Mononuclear cell (primary cell): Measurements from ENCODE around the gene KCNV2. TPM values are rescaled to one million over a fixed set of nuclear protein-coding genes. Genes with fewer than 3 reads are reported as not detected.

ENCODE experiments used
- H3K27me3 ChIP-seq: 2 replicates; pipeline ENCODE4 v1.6.0; 2011; ENCODE audit warnings: low read length, control low read depth; ENCODE audit not compliant: insufficient read depth
- H3K4me1 ChIP-seq: 2 replicates; pipeline ENCODE4 v1.5.1; 2011; ENCODE audit warnings: mild to moderate bottlenecking, low read length, control low read depth; ENCODE audit not compliant: insufficient read depth
- H3K4me3 ChIP-seq: 2 replicates; pipeline ENCODE4 v1.5.1; 2011; ENCODE audit warnings: mild to moderate bottlenecking, low read length, moderate library complexity
- H3K9me3 ChIP-seq: 2 replicates; pipeline ENCODE4 v1.5.1; 2011; ENCODE audit warnings: low read depth, mild to moderate bottlenecking, control low read depth, low read length
- total RNA-seq: library from RNA; depleted of rRNA; stranded (reverse); fragments of >200 nt; gene quantifications from one replicate; pipeline ENCODE4 v1.2.3, GENCODE V29; 2012

Gene KCNV2
- total RNA-seq = not detected

- no peaks in the 10 kb centered on the region for H3K27me3 ChIP-seq
- H3K4me1 ChIP-seq = no peaks in the 10 kb centered on the region
- no peaks in the 10 kb centered on the region for H3K9me3 ChIP-seq
- H3K4me3 ChIP-seq = no peak within 1 kb of the TSS
Observed at GRCh38 chr9:2717385-2717784, at the start of gene KCNV2. KCNV2 (plus strand) TSS chr9:2717510; CDS start chr9:2717740, 230 bp downstream.

- Histone ChIP-seq H3K4me3 (no peak overlapping the region), H3K9me3 (no peaks in the 10 kb centered on the region), H3K4me1 (no peaks in the 10 kb centered on the region), H3K27me3 (no peaks in the 10 kb centered on the region)
Observed at GRCh38 chr9:2673161-2673560, 44.1 kb upstream of the KCNV2 start.

DNA sequence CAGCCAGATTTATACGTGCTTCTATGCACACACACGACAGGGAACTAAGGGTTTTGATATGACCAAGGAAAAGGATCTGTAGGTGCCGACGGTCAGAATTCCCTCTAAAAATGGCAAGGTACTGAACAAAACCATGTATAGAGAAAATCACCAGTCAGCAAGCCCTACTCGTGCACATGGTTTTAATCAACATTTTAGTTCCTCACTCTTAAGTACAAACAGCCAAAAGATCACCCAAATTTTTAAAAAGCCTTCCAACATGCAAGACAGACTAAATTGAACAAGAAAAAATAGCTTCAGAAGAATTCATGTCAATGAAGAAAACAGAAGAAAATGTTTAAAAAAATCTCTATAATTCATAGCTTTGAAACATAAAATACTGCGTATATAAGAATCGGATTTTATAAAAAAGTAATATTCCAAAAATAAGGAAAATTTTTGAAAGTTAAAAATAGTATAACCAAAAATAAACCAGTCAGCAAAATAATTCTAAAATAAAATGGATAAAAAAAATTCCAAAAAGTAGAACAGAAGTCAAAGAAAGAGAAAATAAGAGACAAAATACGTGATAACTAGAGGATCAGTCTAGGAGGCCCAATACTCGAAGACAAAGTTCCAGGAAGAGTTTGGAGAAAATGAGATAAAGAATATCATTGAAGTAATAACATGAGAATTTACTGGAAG is 43.0 kb upstream of the KCNV2 start:
- Histone ChIP-seq H3K9me3 (no peaks in the 10 kb centered on the region), H3K27me3 (no peaks in the 10 kb centered on the region), H3K4me3 (no peak overlapping the region), H3K4me1 (no peaks in the 10 kb centered on the region)

- H3K9me3 ChIP-seq = no peaks in the 10 kb centered on the region
- no peaks in the 10 kb centered on the region for H3K4me1 ChIP-seq
- H3K27me3 ChIP-seq = no peaks in the 10 kb centered on the region
- H3K4me3 ChIP-seq = no peak overlapping the region
Observed at GRCh38 chr9:2675834-2676233, 41.5 kb upstream of the KCNV2 start.

DNA sequence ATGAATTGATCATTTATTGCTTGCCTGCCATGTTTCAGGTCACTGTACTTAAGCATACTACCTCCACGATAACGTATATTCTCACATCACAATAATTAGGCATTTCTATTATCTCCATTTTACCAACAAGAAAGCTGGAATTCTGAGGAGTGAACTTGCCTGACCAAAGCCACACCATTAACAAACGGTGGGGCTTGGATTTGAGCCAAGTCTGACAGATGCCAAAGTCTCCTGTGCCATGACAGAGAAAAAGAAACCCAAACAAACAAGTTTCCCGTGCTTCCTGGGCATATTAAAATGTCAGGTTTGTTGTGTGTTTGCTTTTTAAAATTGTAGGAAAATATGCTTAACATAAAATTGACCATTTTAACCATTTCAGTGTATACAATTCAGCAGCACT is 40.8 kb upstream of the KCNV2 start:
- no peaks in the 10 kb centered on the region for H3K27me3 ChIP-seq
- H3K9me3 ChIP-seq = no peaks in the 10 kb centered on the region
- no peak overlapping the region for H3K4me3 ChIP-seq
- no peaks in the 10 kb centered on the region for H3K4me1 ChIP-seq

GRCh38 chr9:2677915-2678889 is 39.1 kb upstream of the KCNV2 start:
- no peaks in the 10 kb centered on the region for H3K9me3 ChIP-seq
- no peaks in the 10 kb centered on the region for H3K4me1 ChIP-seq
- no peak overlapping the region for H3K4me3 ChIP-seq
- H3K27me3 ChIP-seq = no peaks in the 10 kb centered on the region

DNA sequence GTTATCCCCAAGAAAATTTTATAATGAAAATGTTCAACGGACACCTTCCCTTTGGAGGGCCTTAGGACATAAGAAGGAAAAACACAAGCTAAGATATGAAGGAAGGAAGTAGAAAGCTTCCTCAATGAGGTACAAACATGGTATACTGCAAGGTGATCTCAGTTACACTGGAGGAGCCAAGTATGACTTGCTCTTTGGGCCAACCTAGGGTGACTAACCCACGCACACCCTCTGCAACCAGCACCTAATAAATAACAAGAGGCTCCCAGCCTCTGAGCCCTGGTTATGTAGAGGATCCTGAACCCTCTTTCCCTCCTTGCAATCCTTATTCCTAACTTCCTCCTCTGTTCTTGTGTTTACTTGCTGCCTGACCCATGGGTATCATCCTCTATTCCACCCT is 38.3 kb upstream of the KCNV2 start:
- no peaks in the 10 kb centered on the region for H3K4me1 ChIP-seq
- H3K4me3 ChIP-seq = no peak overlapping the region
- H3K27me3 ChIP-seq = no peaks in the 10 kb centered on the region
- H3K9me3 ChIP-seq = no peaks in the 10 kb centered on the region

DNA sequence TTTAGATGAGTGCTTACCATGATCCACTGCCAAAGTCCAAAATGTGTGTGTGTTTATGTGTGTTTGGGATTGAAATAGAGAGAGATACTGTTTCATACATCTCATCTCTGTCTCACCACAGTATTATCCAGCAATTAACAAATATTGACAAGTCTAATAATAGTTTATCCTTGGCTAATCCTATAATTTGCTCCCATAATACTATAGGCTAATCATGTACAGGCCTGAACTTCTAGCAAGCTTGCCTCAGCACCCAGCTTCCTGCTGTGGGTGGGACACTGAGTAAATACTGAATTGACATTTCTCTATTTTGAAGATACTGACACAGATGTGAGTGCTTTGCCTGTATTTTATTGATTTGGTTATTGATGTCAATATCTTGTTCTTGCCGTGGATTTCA is 35.3 kb upstream of the KCNV2 start:
- Histone ChIP-seq H3K27me3 (no peaks in the 10 kb centered on the region), H3K4me3 (no peak overlapping the region), H3K4me1 (no peaks in the 10 kb centered on the region), H3K9me3 (no peaks in the 10 kb centered on the region)

GRCh38 chr9:2686911-2687310 is 30.4 kb upstream of the KCNV2 start:
- H3K9me3 ChIP-seq = no peaks in the 10 kb centered on the region
- H3K4me3 ChIP-seq = no peak overlapping the region
- H3K27me3 ChIP-seq = no peaks in the 10 kb centered on the region
- H3K4me1 ChIP-seq = no peaks in the 10 kb centered on the region

- no peak overlapping the region for H3K4me3 ChIP-seq
- no peaks in the 10 kb centered on the region for H3K27me3 ChIP-seq
- no peaks in the 10 kb centered on the region for H3K4me1 ChIP-seq
- no peaks in the 10 kb centered on the region for H3K9me3 ChIP-seq
Observed at GRCh38 chr9:2688636-2689035, 28.7 kb upstream of the KCNV2 start.

- Histone ChIP-seq H3K27me3 (no peaks in the 10 kb centered on the region), H3K4me3 (no peak overlapping the region), H3K4me1 (no peaks in the 10 kb centered on the region), H3K9me3 (no peaks in the 10 kb centered on the region)
Observed at GRCh38 chr9:2691212-2691611, 26.1 kb upstream of the KCNV2 start.

GRCh38 chr9:2691626-2692025 is 25.7 kb upstream of the KCNV2 start:
- Histone ChIP-seq H3K4me3 (no peak overlapping the region), H3K4me1 (no peaks in the 10 kb centered on the region), H3K9me3 (no peaks in the 10 kb centered on the region), H3K27me3 (no peaks in the 10 kb centered on the region)

GRCh38 chr9:2693056-2693455 is 24.3 kb upstream of the KCNV2 start:
- Histone ChIP-seq H3K4me3 (no peak overlapping the region), H3K27me3 (no peaks in the 10 kb centered on the region), H3K9me3 (no peaks in the 10 kb centered on the region), H3K4me1 (no peaks in the 10 kb centered on the region)

- H3K4me3 ChIP-seq = no peak overlapping the region
- no peaks in the 10 kb centered on the region for H3K27me3 ChIP-seq
- no peaks in the 10 kb centered on the region for H3K4me1 ChIP-seq
- no peaks in the 10 kb centered on the region for H3K9me3 ChIP-seq
Observed at GRCh38 chr9:2697492-2697891, 19.8 kb upstream of the KCNV2 start.

DNA sequence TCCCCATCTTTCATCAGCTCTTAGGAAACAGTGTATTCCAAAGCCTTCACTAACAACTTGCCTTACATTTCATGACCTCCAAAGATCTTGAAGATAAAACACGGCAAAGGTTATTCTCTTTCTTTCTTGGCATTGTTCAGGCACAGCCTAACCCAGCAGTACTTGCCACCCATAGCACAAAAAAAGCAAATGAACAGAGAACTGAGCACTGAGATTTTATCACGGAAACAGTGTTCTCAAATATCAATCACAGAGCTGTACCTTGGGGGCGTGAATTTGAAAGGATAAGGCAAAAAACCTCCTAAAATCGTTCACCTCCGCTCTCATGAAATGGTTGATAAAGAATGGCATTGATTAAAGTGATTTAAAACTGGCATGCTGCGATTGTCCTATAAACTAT is 16.9 kb upstream of the KCNV2 start:
- Histone ChIP-seq H3K9me3 (no peaks in the 10 kb centered on the region), H3K4me1 (no peaks in the 10 kb centered on the region), H3K4me3 (no peak overlapping the region), H3K27me3 (no peaks in the 10 kb centered on the region)
